ENCODE results near the gene EDRF1. TPM values are rescaled to one million over a fixed set of nuclear protein-coding genes. Genes with fewer than 3 reads are reported as not detected.

Gene EDRF1
- total and polyA plus RNA-seq, 2 of the 8 experiments (the other 6 are each of a cell fraction or from before 2014, with no cell fraction given): 19.9 to 37.8 TPM

DNA sequence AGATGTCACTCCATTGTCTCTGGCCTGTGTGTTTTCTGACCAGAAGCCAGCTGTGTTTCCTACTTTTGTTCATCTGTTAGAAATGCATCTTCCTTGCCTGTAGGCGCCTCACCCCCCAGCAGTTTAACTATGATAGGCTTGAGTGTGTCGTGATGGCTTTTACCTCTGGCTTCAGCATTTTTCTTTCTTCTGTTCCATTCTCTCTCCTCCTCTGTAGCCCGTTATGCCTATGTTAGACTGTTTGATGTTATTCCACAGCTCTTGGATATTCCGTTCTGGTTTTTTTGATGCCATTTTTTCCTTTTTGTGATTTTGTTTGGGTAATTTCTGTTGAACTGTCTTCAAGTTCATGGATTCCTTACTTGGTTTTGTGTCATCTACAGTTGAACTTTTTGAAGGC lies 38.2 kb downstream of the EDRF1 start (continued):
- no peak for TF ChIP-seq TEAD4 (IDR thresholded peaks at IDR 0.05; ENCODE audit: low read depth, low read length)
- no peak for TF ChIP-seq CREB1 (IDR thresholded peaks at IDR 0.05)
- TF ChIP-seq CHD1 (IDR thresholded peaks at IDR 0.05; ENCODE audit: low read depth, low read length): no peak
- TF ChIP-seq EGR1 (IDR thresholded peaks at IDR 0.05; ENCODE audit: borderline replicate concordance, low read depth, low read length): no peak
- TF ChIP-seq TAF1 (IDR thresholded peaks at IDR 0.05; ENCODE audit: low read depth, low read length): no peak
